Omental fat pad (tissue), 4 donors: ENCODE results near the gene CLRN2. TPM values are rescaled to one million over a fixed set of nuclear protein-coding genes. Genes with fewer than 3 reads are reported as not detected.

ENCODE experiments used
- ATAC-seq: fragments of 150-250 bp; one replicate; pipeline ENCODE4 v1.9.1; 2016; ENCODE audit warnings: mild to moderate bottlenecking, moderate library complexity; ENCODE audit not compliant: low FRiP score
- DNase-seq: peaks from one replicate; pipeline ENCODE4 v3.0.0-alpha.2; 2019; ENCODE audit warnings: low spot score
- CTCF ChIP-seq, 3 donors: fragments of 450-650 bp; IDR thresholded peaks; one replicate each; pipeline ENCODE4 v1.5.1; 2016 to 2017; ENCODE audit warnings: antibody characterized with exemption in 3 of 3, mild to moderate bottlenecking in 3 of 3, moderate library complexity in 2 of 3
- total RNA-seq, 4 donors: library from RNA; depleted of rRNA; stranded (reverse); fragments of >200 nt; gene quantifications; one replicate each; pipeline ENCODE4 v1.1.0, GENCODE V29; 2016

Gene CLRN2
- total RNA-seq, 4 donors from 2014 or later: not detected

GRCh38 chr4:17492058-17492741 is 22.8 kb upstream of the CLRN2 start:
- ATAC-seq (no peak), DNase-seq (no peak)
- TF ChIP-seq CTCF (IDR thresholded peaks at IDR 0.05): no peak

- DNase-seq: no peak
- no peak for TF ChIP-seq CTCF (IDR thresholded peaks at IDR 0.05)
- ATAC-seq: no peak
Measured at GRCh38 chr4:17492876-17493275, 22.1 kb upstream of the CLRN2 start.

GRCh38 chr4:17493619-17494018 is 21.3 kb upstream of the CLRN2 start:
- ATAC-seq (no peak), DNase-seq (no peak)
- TF ChIP-seq CTCF (IDR thresholded peaks at IDR 0.05): no peak

- no peak for TF ChIP-seq CTCF (IDR thresholded peaks at IDR 0.05)
- ATAC-seq (peak; percentile 65), DNase-seq (peak; percentile 41)
Measured at GRCh38 chr4:17494258-17495190, 20.4 kb upstream of the CLRN2 start.

- ATAC-seq (no peak), DNase-seq (no peak)
- no peak for TF ChIP-seq CTCF (IDR thresholded peaks at IDR 0.05)
Measured at GRCh38 chr4:17497890-17498523, 17.0 kb upstream of the CLRN2 start.

- no peak for DNase-seq
- ATAC-seq: no peak
- no peak for TF ChIP-seq CTCF (IDR thresholded peaks at IDR 0.05)
Measured at GRCh38 chr4:17500574-17500973, 14.4 kb upstream of the CLRN2 start.
